ENCODE results near the gene AGBL1.

AGBL1 gene

DNA sequence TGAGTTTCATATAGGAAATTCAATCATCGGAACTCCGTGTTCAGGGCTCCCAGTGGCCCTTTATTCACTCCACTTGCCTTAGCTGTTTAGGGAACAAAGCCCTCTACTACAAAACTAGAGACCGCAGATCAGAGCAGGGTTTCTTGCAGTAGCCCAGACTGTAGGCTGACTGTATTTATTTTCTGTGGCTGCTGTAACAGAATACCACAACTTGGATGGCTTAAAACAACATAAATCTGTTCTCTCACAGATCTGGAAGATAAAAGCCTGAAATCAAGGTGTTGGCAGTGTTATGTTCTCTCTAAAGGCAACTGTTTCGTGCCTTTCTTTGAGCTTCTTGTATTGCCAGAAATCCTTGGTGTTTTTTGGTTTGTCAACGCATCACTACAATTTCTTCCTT, 479.0 kb downstream of the AGBL1 start:
- Histone ChIP-seq H2AFZ (ENCODE audit: low read depth, low read length) (peak overlapping the region; percentile 42), H3K9me3 (ENCODE audit: control insufficient read depth, low read length) (no peaks in the 10 kb centered on the region), H3K23ac (ENCODE audit: low read length in 2 of 2) (no peak overlapping the region), H3K27me3 (ENCODE audit: control insufficient read depth in 1 of 2, insufficient read depth in 1 of 2, low read length in 2 of 2) (no peaks in the 10 kb centered on the region), H2BK12ac (ENCODE audit: low read length in 2 of 2) (no peak overlapping the region), H3K36me3 (ENCODE audit: control insufficient read depth in 1 of 2, insufficient read depth in 2 of 2, low read depth in 1 of 2, low read length in 2 of 2) (no peaks in the 10 kb centered on the region), H2BK15ac (ENCODE audit: low read depth, poor library complexity, severe bottlenecking) (no peak overlapping the region), H3K79me1 (replicated peaks; ENCODE audit: low read length, poor library complexity, severe bottlenecking) (no peaks in the 10 kb centered on the region), H3K4me1 (ENCODE audit: control insufficient read depth, insufficient read depth, low read depth, low read length) (no peaks in the 10 kb centered on the region), H3K9ac (ENCODE audit: low read length) (no peak overlapping the region), H3K27ac (ENCODE audit: low read length, poor library complexity, severe bottlenecking) (no peak overlapping the region), H3K14ac (ENCODE audit: low read length in 2 of 2) (no peak overlapping the region), H3K18ac (ENCODE audit: low read depth in 1 of 2, low read length in 2 of 2) (peak overlapping the region; percentile 11 to 33), H2AK5ac (ENCODE audit: low read length, severe bottlenecking) (no peak overlapping the region), H4K91ac (ENCODE audit: low read length) (no peak overlapping the region), H3K4me2 (ENCODE audit: low read length, poor library complexity, severe bottlenecking) (no peak overlapping the region), H4K8ac (ENCODE audit: low read length) (no peak overlapping the region), H3K4me3 (ENCODE audit: insufficient read depth in 1 of 2, low read depth in 1 of 2, low read length in 2 of 2) (no peak overlapping the region), H2BK120ac (ENCODE audit: low read depth, low read length) (no peak overlapping the region), H2BK5ac (ENCODE audit: low read depth, low read length, poor library complexity, severe bottlenecking) (no peak overlapping the region), H3K4ac (ENCODE audit: low read depth in 1 of 2, low read length in 2 of 2) (no peak overlapping the region)
- DNase-seq = no peak
- WGBS = 83% methylated on average over 4 of the region's 5 CpGs

DNA sequence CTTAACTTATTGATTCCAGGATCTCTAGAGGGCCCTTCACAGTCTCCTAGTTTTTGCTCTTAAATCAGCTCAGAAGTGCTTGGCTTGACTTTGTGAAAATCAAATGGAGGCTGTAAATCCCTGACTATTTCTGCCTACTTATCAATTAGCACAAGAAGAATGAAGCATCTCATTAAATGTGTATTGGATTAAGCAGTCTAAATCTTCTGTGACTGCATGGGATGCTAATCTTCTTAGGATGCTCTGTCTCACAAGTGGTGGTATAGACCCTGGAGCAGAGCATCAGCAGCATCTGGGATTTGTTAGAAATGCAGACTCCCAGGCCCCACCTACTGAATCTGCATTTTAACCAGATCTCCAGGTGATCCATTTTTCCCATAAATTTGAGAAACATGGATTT, 488.7 kb downstream of the AGBL1 start:
- Histone ChIP-seq H3K27me3 (ENCODE audit: control insufficient read depth in 1 of 2, insufficient read depth in 1 of 2, low read length in 2 of 2) (no peaks in the 10 kb centered on the region), H2AFZ (ENCODE audit: low read depth, low read length) (no peak overlapping the region), H3K4me3 (ENCODE audit: insufficient read depth in 1 of 2, low read depth in 1 of 2, low read length in 2 of 2) (no peak overlapping the region), H2BK12ac (ENCODE audit: low read length in 2 of 2) (no peak overlapping the region), H3K4me2 (ENCODE audit: low read length, poor library complexity, severe bottlenecking) (no peak overlapping the region), H4K91ac (ENCODE audit: low read length) (no peak overlapping the region), H2AK5ac (ENCODE audit: low read length, severe bottlenecking) (no peak overlapping the region), H3K79me1 (replicated peaks; ENCODE audit: low read length, poor library complexity, severe bottlenecking) (no peaks in the 10 kb centered on the region), H3K4me1 (ENCODE audit: control insufficient read depth, insufficient read depth, low read depth, low read length) (no peaks in the 10 kb centered on the region), H3K18ac (ENCODE audit: low read depth in 1 of 2, low read length in 2 of 2) (no peak overlapping the region), H3K23ac (ENCODE audit: low read length in 2 of 2) (no peak overlapping the region), H3K36me3 (ENCODE audit: control insufficient read depth in 1 of 2, insufficient read depth in 2 of 2, low read depth in 1 of 2, low read length in 2 of 2) (no peaks in the 10 kb centered on the region), H3K9ac (ENCODE audit: low read length) (no peak overlapping the region), H3K4ac (ENCODE audit: low read depth in 1 of 2, low read length in 2 of 2) (no peak overlapping the region), H3K14ac (ENCODE audit: low read length in 2 of 2) (no peak overlapping the region), H2BK15ac (ENCODE audit: low read depth, poor library complexity, severe bottlenecking) (no peak overlapping the region), H2BK120ac (ENCODE audit: low read depth, low read length) (no peak overlapping the region), H4K8ac (ENCODE audit: low read length) (no peak overlapping the region), H3K9me3 (ENCODE audit: control insufficient read depth, low read length) (no peaks in the 10 kb centered on the region), H3K27ac (ENCODE audit: low read length, poor library complexity, severe bottlenecking) (no peak overlapping the region), H2BK5ac (ENCODE audit: low read depth, low read length, poor library complexity, severe bottlenecking) (no peak overlapping the region)
- DNase-seq = no peak

- Histone ChIP-seq H3K27ac (ENCODE audit: low read length, poor library complexity, severe bottlenecking) (no peak overlapping the region), H3K79me1 (replicated peaks; ENCODE audit: low read length, poor library complexity, severe bottlenecking) (no peaks in the 10 kb centered on the region), H3K9ac (ENCODE audit: low read length) (no peak overlapping the region), H2AFZ (ENCODE audit: low read depth, low read length) (no peak overlapping the region), H4K8ac (ENCODE audit: low read length) (no peak overlapping the region), H3K18ac (ENCODE audit: low read depth in 1 of 2, low read length in 2 of 2) (no peak overlapping the region), H3K36me3 (ENCODE audit: control insufficient read depth in 1 of 2, insufficient read depth in 2 of 2, low read depth in 1 of 2, low read length in 2 of 2) (no peaks in the 10 kb centered on the region), H2AK5ac (ENCODE audit: low read length, severe bottlenecking) (no peak overlapping the region), H3K4me2 (ENCODE audit: low read length, poor library complexity, severe bottlenecking) (no peak overlapping the region), H3K4me3 (ENCODE audit: insufficient read depth in 1 of 2, low read depth in 1 of 2, low read length in 2 of 2) (no peak overlapping the region), H3K14ac (ENCODE audit: low read length in 2 of 2) (peak overlapping the region in 1 of 2 experiments; percentile 5), H3K23ac (ENCODE audit: low read length in 2 of 2) (no peak overlapping the region), H2BK5ac (ENCODE audit: low read depth, low read length, poor library complexity, severe bottlenecking) (no peak overlapping the region), H4K91ac (ENCODE audit: low read length) (no peak overlapping the region), H3K4me1 (ENCODE audit: control insufficient read depth, insufficient read depth, low read depth, low read length) (no peaks in the 10 kb centered on the region), H2BK120ac (ENCODE audit: low read depth, low read length) (no peak overlapping the region), H2BK12ac (ENCODE audit: low read length in 2 of 2) (peak overlapping the region in 1 of 2 experiments; percentile 4), H3K27me3 (ENCODE audit: control insufficient read depth in 1 of 2, insufficient read depth in 1 of 2, low read length in 2 of 2) (no peaks in the 10 kb centered on the region), H2BK15ac (ENCODE audit: low read depth, poor library complexity, severe bottlenecking) (no peak overlapping the region), H3K4ac (ENCODE audit: low read depth in 1 of 2, low read length in 2 of 2) (peak overlapping the region in 1 of 2 experiments; percentile 24), H3K9me3 (ENCODE audit: control insufficient read depth, low read length) (no peaks in the 10 kb centered on the region)
- 96% methylated on average over 9 of the region's 9 CpGs for WGBS
- DNase-seq = no peak
These were observed 491.1 kb downstream of the AGBL1 start for GRCh38 chr15:86570738-86571137.

DNA sequence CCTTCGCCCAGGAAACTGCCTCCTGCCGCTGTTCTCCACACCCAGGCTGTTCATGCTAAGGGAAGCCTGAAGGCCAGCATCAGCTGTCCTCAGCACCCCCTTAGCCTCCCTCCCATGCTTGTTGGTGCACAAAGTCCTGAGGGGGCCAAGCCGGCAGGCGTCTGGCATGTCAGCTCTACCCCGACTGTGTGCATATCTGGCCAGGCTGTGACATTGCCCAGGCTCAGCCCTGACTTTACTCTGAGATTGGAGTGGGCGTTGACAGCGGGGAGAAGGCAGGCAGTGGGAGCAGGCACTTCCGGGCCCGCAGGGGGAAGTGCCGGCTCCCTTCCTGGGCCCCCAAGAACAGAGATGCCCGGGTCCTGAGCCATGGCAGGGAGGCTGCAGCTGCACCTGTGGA, 492.2 kb downstream of the AGBL1 start:
- no peak for DNase-seq
- Histone ChIP-seq H4K8ac (ENCODE audit: low read length) (no peak overlapping the region), H2BK15ac (ENCODE audit: low read depth, poor library complexity, severe bottlenecking) (peak overlapping the region; percentile 28), H3K4ac (ENCODE audit: low read depth in 1 of 2, low read length in 2 of 2) (no peak overlapping the region), H3K36me3 (ENCODE audit: control insufficient read depth in 1 of 2, insufficient read depth in 2 of 2, low read depth in 1 of 2, low read length in 2 of 2) (no peaks in the 10 kb centered on the region), H2AFZ (ENCODE audit: low read depth, low read length) (no peak overlapping the region), H3K18ac (ENCODE audit: low read depth in 1 of 2, low read length in 2 of 2) (peak overlapping the region; percentile 2 to 28), H3K27me3 (ENCODE audit: control insufficient read depth in 1 of 2, insufficient read depth in 1 of 2, low read length in 2 of 2) (no peaks in the 10 kb centered on the region), H3K4me3 (ENCODE audit: insufficient read depth in 1 of 2, low read depth in 1 of 2, low read length in 2 of 2) (no peak overlapping the region), H3K14ac (ENCODE audit: low read length in 2 of 2) (no peak overlapping the region), H2BK120ac (ENCODE audit: low read depth, low read length) (no peak overlapping the region), H3K4me2 (ENCODE audit: low read length, poor library complexity, severe bottlenecking) (no peak overlapping the region), H2BK12ac (ENCODE audit: low read length in 2 of 2) (no peak overlapping the region), H3K23ac (ENCODE audit: low read length in 2 of 2) (no peak overlapping the region), H3K9me3 (ENCODE audit: control insufficient read depth, low read length) (no peaks in the 10 kb centered on the region), H2BK5ac (ENCODE audit: low read depth, low read length, poor library complexity, severe bottlenecking) (no peak overlapping the region), H3K4me1 (ENCODE audit: control insufficient read depth, insufficient read depth, low read depth, low read length) (no peaks in the 10 kb centered on the region), H2AK5ac (ENCODE audit: low read length, severe bottlenecking) (no peak overlapping the region), H4K91ac (ENCODE audit: low read length) (no peak overlapping the region), H3K27ac (ENCODE audit: low read length, poor library complexity, severe bottlenecking) (no peak overlapping the region), H3K79me1 (replicated peaks; ENCODE audit: low read length, poor library complexity, severe bottlenecking) (no peaks in the 10 kb centered on the region), H3K9ac (ENCODE audit: low read length) (no peak overlapping the region)
- WGBS = 67% methylated on average over 11 of the region's 11 CpGs

All from mesenchymal stem cell (in vitro differentiated cells and primary cell).